ENCODE results near the gene ZC2HC1B.
A peak's percentile ranks its signal among the peaks of the same experiment; 100 is the strongest.

The ZC2HC1B gene

GRCh38 chr6:143864234-143864633 lies at the start of gene ZC2HC1B:
Gene ZC2HC1B, plus strand, starts transcription at chr6:143864474. Its CDS starts 66 bp downstream, at chr6:143864540.
- H3K36me3 ChIP-seq (replicated peaks; ENCODE audit: low read depth, low read length) = peaks cover 46% of the 10 kb centered on the region
- H3K27me3 ChIP-seq (ENCODE audit: low read depth, low read length) = no peaks in the 10 kb centered on the region
- peaks cover 9% of the 10 kb centered on the region for H3K4me1 ChIP-seq (ENCODE audit: low read length)
- no peaks in the 10 kb centered on the region for H4K20me1 ChIP-seq (ENCODE audit: insufficient read depth, low read length)
- no peak within 1 kb of the TSS for H3K4me2 ChIP-seq (ENCODE audit: low read length)
- H3K9ac ChIP-seq (ENCODE audit: low read length) = no peak within 1 kb of the TSS
- no peaks in the 10 kb centered on the region for H3K79me2 ChIP-seq (ENCODE audit: low read length)
- H2AFZ ChIP-seq (ENCODE audit: low read depth, low read length) = no peak within 1 kb of the TSS
- TF ChIP-seq EZH2phosphoT487 (IDR thresholded peaks at IDR 0.05; ENCODE audit: low read depth) (no peak), CTCF (IDR thresholded peaks at IDR 0.05; ENCODE audit: low read depth, low read length) (no peak)
- no peaks in the 10 kb centered on the region for H3K9me3 ChIP-seq (ENCODE audit: insufficient read depth, low read length)
- H3K27ac ChIP-seq (ENCODE audit: low read length) = peak within 1 kb of the TSS; percentile 36
- H3K4me3 ChIP-seq (ENCODE audit: low read length) = no peak within 1 kb of the TSS

- Histone ChIP-seq H3K4me3 (ENCODE audit: low read length) (no peak overlapping the region), H3K27ac (ENCODE audit: low read length) (no peak overlapping the region), H3K9ac (ENCODE audit: low read length) (no peak overlapping the region), H3K4me2 (ENCODE audit: low read length) (no peak overlapping the region), H4K20me1 (ENCODE audit: insufficient read depth, low read length) (no peaks in the 10 kb centered on the region), H3K27me3 (ENCODE audit: low read depth, low read length) (no peaks in the 10 kb centered on the region), H3K79me2 (ENCODE audit: low read length) (no peaks in the 10 kb centered on the region), H3K4me1 (ENCODE audit: low read length) (no peaks in the 10 kb centered on the region), H3K9me3 (ENCODE audit: insufficient read depth, low read length) (no peaks in the 10 kb centered on the region), H2AFZ (ENCODE audit: low read depth, low read length) (no peak overlapping the region), H3K36me3 (replicated peaks; ENCODE audit: low read depth, low read length) (no peaks in the 10 kb centered on the region)
- TF ChIP-seq EZH2phosphoT487 (IDR thresholded peaks at IDR 0.05; ENCODE audit: low read depth) (no peak), CTCF (IDR thresholded peaks at IDR 0.05; ENCODE audit: low read depth, low read length) (no peak)
Measured at GRCh38 chr6:143817621-143818020, 46.7 kb upstream of the ZC2HC1B start.

- no peaks in the 10 kb centered on the region for H3K36me3 ChIP-seq (replicated peaks; ENCODE audit: low read depth, low read length)
- TF ChIP-seq EZH2phosphoT487 (IDR thresholded peaks at IDR 0.05; ENCODE audit: low read depth) (no peak), CTCF (IDR thresholded peaks at IDR 0.05; ENCODE audit: low read depth, low read length) (no peak)
- H3K4me2 ChIP-seq (ENCODE audit: low read length) = no peak overlapping the region
- no peak overlapping the region for H3K4me3 ChIP-seq (ENCODE audit: low read length)
- H3K27me3 ChIP-seq (ENCODE audit: low read depth, low read length) = no peaks in the 10 kb centered on the region
- H3K27ac ChIP-seq (ENCODE audit: low read length) = no peak overlapping the region
- H3K9ac ChIP-seq (ENCODE audit: low read length) = no peak overlapping the region
- no peaks in the 10 kb centered on the region for H3K79me2 ChIP-seq (ENCODE audit: low read length)
- no peaks in the 10 kb centered on the region for H3K9me3 ChIP-seq (ENCODE audit: insufficient read depth, low read length)
- no peak overlapping the region for H2AFZ ChIP-seq (ENCODE audit: low read depth, low read length)
- H3K4me1 ChIP-seq (ENCODE audit: low read length) = no peaks in the 10 kb centered on the region
- H4K20me1 ChIP-seq (ENCODE audit: insufficient read depth, low read length) = no peaks in the 10 kb centered on the region
Measured at GRCh38 chr6:143821359-143821758, 42.9 kb upstream of the ZC2HC1B start.

- Histone ChIP-seq H2AFZ (ENCODE audit: low read depth, low read length) (no peak overlapping the region), H3K36me3 (replicated peaks; ENCODE audit: low read depth, low read length) (no peaks in the 10 kb centered on the region), H3K27me3 (ENCODE audit: low read depth, low read length) (no peaks in the 10 kb centered on the region), H3K4me1 (ENCODE audit: low read length) (no peaks in the 10 kb centered on the region), H3K9ac (ENCODE audit: low read length) (no peak overlapping the region), H4K20me1 (ENCODE audit: insufficient read depth, low read length) (no peaks in the 10 kb centered on the region), H3K4me3 (ENCODE audit: low read length) (no peak overlapping the region), H3K79me2 (ENCODE audit: low read length) (no peaks in the 10 kb centered on the region), H3K9me3 (ENCODE audit: insufficient read depth, low read length) (no peaks in the 10 kb centered on the region), H3K27ac (ENCODE audit: low read length) (no peak overlapping the region), H3K4me2 (ENCODE audit: low read length) (no peak overlapping the region)
- TF ChIP-seq CTCF (IDR thresholded peaks at IDR 0.05; ENCODE audit: low read depth, low read length) (no peak), EZH2phosphoT487 (IDR thresholded peaks at IDR 0.05; ENCODE audit: low read depth) (no peak)
Measured at GRCh38 chr6:143822584-143823024, 41.7 kb upstream of the ZC2HC1B start.

Data from OCI-LY3 (cell line).